ENCODE measurements around the gene OTOG.

The OTOG gene

GRCh38 chr11:17634776-17635550 lies 87.9 kb downstream of the OTOG start:
- DNase-seq, result no peak

- DNase-seq, result no peak
Measured at GRCh38 chr11:17635551-17635938, 88.5 kb downstream of the OTOG start.

GRCh38 chr11:17636721-17637120 lies 89.7 kb downstream of the OTOG start:
- no peak for DNase-seq

- no peak for DNase-seq
Measured at GRCh38 chr11:17637901-17638300, 90.8 kb downstream of the OTOG start.

GRCh38 chr11:17638311-17638710 lies 91.3 kb downstream of the OTOG start:
- no peak for DNase-seq

GRCh38 chr11:17639091-17639490 lies 92.0 kb downstream of the OTOG start:
- DNase-seq, result no peak

- no peak for DNase-seq
Measured at GRCh38 chr11:17639781-17640180, 92.7 kb downstream of the OTOG start.

GRCh38 chr11:17640493-17641164 lies 93.6 kb downstream of the OTOG start:
- no peak for DNase-seq

GRCh38 chr11:17641792-17642350 lies 94.8 kb downstream of the OTOG start:
- DNase-seq, result no peak

GRCh38 chr11:17642370-17642769 lies 95.3 kb downstream of the OTOG start:
- no peak for DNase-seq

GRCh38 chr11:17642980-17643379 lies 95.9 kb downstream of the OTOG start:
- no peak for DNase-seq

- no peak for DNase-seq
Measured at GRCh38 chr11:17643506-17644405, 96.7 kb downstream of the OTOG start.

- no peak for DNase-seq
Measured at GRCh38 chr11:17645190-17645970, 98.3 kb downstream of the OTOG start.

- DNase-seq, result no peak
Measured at GRCh38 chr11:17646451-17647145, 99.5 kb downstream of the OTOG start.

GRCh38 chr11:17648528-17648927 lies 101.5 kb downstream of the OTOG start:
- DNase-seq, result no peak

- DNase-seq, result no peak
Measured at GRCh38 chr11:17649261-17649660, 102.2 kb downstream of the OTOG start.

- DNase-seq, result no peak
Measured at GRCh38 chr11:17649696-17650095, 102.6 kb downstream of the OTOG start.

GRCh38 chr11:17650127-17650911 lies 103.3 kb downstream of the OTOG start:
- no peak for DNase-seq

- DNase-seq, result no peak
Measured at GRCh38 chr11:17651061-17651460, 104.0 kb downstream of the OTOG start.

GRCh38 chr11:17651681-17652080 lies 104.6 kb downstream of the OTOG start:
- DNase-seq, result no peak

- no peak for DNase-seq
Measured at GRCh38 chr11:17652556-17652955, 105.5 kb downstream of the OTOG start.

Measured in NCI-H345 (cell line).